ENCODE results near the gene MED13L.
"Not testable (repeated sequence)": the region's sequence is repeated elsewhere in the genome, so short reads cannot be mapped to it uniquely, and the experiment has no call there.

Gene MED13L

DNA sequence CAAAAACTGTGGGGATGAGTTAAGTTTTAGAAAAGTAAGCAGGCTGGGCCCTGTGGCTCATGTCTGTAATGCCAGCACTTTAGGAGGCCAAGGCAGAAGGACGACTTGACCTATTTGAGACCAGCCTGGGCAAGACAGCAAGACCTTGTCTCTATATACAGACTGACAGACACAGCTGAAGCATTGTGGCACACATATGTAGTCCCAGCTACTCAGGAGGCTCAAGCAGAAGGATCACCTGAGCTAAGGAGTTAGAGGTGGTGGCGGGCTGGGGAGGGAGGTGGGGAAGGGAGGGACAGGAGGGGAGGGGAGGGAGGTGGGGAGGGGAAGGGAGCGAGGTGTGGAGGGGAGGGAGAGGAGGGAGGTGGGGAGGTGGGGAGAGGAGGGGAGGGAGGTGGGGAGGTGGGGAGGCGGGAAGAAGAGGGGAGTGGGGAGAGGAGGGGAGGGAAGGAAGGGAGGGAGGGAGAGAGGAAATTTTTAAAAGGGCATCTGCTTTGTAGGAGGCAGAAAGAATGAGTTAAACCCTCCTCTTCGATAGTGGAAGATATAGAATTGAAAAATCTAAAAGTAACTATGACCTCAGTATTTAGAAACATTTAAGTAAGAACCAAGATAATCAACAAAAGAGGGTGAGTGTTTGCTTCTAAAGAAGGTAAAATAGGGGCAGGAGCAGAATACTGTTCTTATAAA lies 30.9 kb downstream of the MED13L start:
- DNase-seq (ENCODE audit: low spot score) = no peak

DNA sequence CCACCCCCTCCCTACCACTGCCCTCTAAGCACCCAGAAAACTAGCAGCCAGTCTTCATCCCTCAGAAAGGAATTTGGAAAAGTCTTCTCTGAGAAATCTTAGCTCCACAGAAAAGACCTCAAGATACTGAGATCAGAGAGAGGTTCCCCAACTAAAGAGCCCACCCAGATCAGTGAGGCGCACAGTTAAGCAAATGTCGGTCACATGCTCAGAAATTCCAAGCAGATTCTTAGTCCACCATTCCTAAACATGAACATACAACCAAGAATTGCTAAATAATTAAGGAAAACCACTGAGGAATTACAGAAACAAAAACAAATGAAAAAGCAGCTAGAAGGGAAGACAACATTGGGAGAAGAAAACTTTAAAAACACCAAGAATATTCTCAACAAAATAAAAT lies 32.3 kb downstream of the MED13L start:
- DNase-seq (ENCODE audit: low spot score) = no peak
- TF ChIP-seq, protein P1, sequence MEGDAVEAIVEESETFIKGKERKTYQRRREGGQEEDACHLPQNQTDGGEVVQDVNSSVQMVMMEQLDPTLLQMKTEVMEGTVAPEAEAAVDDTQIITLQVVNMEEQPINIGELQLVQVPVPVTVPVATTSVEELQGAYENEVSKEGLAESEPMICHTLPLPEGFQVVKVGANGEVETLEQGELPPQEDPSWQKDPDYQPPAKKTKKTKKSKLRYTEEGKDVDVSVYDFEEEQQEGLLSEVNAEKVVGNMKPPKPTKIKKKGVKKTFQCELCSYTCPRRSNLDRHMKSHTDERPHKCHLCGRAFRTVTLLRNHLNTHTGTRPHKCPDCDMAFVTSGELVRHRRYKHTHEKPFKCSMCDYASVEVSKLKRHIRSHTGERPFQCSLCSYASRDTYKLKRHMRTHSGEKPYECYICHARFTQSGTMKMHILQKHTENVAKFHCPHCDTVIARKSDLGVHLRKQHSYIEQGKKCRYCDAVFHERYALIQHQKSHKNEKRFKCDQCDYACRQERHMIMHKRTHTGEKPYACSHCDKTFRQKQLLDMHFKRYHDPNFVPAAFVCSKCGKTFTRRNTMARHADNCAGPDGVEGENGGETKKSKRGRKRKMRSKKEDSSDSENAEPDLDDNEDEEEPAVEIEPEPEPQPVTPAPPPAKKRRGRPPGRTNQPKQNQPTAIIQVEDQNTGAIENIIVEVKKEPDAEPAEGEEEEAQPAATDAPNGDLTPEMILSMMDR (IDR thresholded peaks at IDR 0.05; ENCODE audit: extremely low read depth, missing control alignments) = no peak

More for the DNA sequence above, 30.9 kb downstream of the MED13L start:
- TF ChIP-seq, protein P1 (IDR thresholded peaks at IDR 0.05; ENCODE audit: extremely low read depth, missing control alignments) = no peak

DNA sequence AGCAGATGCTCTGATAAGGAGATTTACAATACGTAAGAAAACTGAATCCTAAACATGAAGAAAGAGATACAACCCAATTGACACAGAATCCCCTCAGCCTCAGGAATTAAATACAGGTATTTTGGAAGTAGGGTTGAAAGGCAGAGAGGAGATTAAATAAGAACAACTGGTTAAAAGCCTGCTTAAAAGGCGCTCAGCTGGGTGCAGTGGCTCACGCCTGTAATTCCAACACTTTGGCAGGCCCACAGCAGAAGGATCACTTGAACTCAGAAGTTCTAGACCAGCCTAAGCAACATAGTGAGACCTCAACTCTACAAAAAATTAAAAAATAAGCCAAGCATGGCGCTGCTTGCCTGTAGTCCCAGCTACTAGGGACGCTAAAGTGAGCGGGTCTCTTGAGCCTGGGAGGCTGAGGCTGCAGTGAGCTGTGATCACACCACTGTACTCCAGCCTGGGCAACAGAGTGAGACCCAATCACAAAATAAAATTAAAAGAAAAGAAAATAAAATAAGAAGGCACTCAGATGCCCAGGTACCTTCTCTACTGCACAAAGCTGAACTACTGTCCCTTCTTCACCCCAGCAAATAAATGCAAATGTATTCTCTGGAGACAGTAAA lies 32.9 kb downstream of the MED13L start:
- no peak for DNase-seq (ENCODE audit: low spot score)
- TF ChIP-seq, protein P1 (IDR thresholded peaks at IDR 0.05; ENCODE audit: extremely low read depth, missing control alignments) = no peak

DNA sequence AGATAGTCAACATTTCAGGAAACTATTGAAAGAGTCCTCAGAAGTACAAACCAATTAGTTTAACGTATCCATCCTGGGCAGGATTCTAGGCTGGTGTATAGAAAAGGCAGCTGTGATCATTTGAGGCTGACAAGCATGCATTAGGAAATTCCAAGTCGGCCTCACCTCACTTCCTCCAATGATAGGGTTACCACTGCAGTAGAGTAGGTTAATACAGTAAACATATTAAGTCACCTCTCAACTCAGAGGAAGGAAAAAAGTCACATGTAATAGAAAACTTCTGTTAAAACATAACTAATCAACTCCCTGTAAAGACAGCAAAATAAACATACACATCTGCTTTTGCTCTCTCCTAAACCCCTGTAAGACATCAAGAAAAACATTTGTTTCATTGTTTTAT lies 33.5 kb downstream of the MED13L start:
- no peak for DNase-seq (ENCODE audit: low spot score)
- TF ChIP-seq, protein P1 (IDR thresholded peaks at IDR 0.05; ENCODE audit: extremely low read depth, missing control alignments) = no peak

DNA sequence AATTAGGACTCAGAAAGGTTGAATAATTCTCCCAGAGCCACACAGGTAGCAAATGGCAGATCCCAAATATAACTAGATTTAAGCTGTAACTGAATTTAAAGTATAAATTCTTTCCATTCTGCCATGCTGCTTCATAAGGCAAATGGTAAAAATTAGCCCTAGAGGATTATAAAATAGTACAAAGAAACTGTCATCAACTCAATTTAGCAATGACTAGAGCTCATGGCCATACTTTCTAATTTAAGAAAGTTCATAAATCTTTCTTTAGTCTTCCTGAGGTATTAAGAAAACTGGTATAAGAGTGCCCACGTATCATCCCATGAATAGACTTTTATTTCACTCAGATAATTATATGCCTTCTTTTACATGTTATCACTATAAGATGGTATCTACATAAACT lies 34.8 kb downstream of the MED13L start:
- no peak for DNase-seq (ENCODE audit: low spot score)
- TF ChIP-seq, protein P1 (IDR thresholded peaks at IDR 0.05; ENCODE audit: extremely low read depth, missing control alignments) = no peak

DNA sequence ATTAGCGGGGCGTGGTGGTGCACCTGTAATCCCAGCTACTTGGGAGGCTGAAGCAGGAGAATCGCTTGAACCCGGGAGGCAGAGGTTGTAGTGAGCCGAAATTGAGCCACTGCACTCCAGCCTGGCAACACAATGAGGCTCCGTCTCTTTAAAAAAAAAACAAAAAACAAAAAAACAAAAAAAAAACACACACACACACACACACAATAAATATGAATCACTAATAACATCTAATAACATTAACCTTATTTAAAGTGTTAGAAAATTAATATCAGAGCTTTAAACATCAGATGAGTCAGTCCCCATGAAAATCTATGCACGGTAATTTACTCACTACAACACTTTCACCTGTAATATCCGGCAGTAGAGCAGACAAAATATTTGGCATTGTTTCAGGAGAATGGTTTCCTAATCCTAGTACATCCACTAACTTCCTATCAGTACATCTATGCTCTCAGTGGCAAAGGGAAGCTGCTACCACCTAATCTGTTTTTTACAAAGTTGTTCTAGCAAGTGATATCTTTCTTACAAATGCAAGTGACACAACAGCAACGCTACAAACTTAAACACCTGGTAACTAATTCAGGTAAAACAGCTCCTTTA lies 36.2 kb downstream of the MED13L start:
- TF ChIP-seq, protein P1 (IDR thresholded peaks at IDR 0.05; ENCODE audit: extremely low read depth, missing control alignments) = no peak

DNA sequence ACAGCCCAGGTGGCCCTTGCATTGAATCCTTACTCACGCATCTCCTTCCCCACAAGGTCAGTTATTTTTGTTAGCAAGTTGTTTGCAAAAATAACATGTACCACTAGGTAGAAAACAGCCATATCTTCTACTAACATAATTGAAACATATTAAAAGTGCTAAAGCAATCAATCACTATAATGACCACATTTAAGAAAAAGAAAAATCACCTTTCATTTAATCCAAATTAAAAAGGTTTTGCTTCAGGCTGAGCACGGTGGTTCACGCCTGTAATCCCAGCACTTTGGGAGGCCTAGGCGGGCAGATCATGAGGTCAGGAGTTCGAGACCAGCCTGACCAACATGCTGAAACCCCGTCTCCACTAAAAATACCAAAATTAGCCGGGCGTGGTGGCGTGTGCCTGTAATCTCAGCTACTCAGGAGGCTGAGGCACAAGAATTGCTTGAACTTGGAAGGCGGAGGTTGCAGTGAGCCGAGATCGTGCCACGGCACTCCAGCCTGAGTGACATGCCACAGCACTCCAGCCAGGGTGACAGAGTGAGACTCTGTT lies 38.8 kb downstream of the MED13L start:
- DNase-seq (ENCODE audit: low spot score) = not testable (repeated sequence)

More for the DNA sequence above, 36.2 kb downstream of the MED13L start:
- DNase-seq (ENCODE audit: low spot score) = no peak

Measured in GM20000 (cell line).